GM18907 (cell line): ENCODE measurements around the gene CD69.
"Not testable (repeated sequence)": the region's sequence is repeated elsewhere in the genome, so short reads cannot be mapped to it uniquely, and the experiment has no call there.

ENCODE experiments used
- ATAC-seq: cut with Tn5 transposase; IDR thresholded peaks from one replicate; pipeline ENCODE4 v1.9.1; 2021; ENCODE audit warnings: mild to moderate bottlenecking, moderate library complexity; ENCODE audit not compliant: unreplicated experiment

The CD69 gene

GRCh38 chr12:9751204-9752144 lies 9.2 kb downstream of the CD69 start:
- no peak for ATAC-seq

- ATAC-seq: peak; percentile 53
Measured at GRCh38 chr12:9750276-9751203, 10.2 kb downstream of the CD69 start.

GRCh38 chr12:9749640-9750039 lies 11.1 kb downstream of the CD69 start:
- ATAC-seq: no peak

- ATAC-seq: no peak
Measured at GRCh38 chr12:9745199-9745598, 15.5 kb downstream of the CD69 start.

GRCh38 chr12:9742661-9743060 lies 18.0 kb downstream of the CD69 start:
- ATAC-seq: peak; percentile 35

- peak; percentile 64 for ATAC-seq
Measured at GRCh38 chr12:9741726-9742125, 19.0 kb downstream of the CD69 start.

GRCh38 chr12:9740106-9740750 lies 20.5 kb downstream of the CD69 start:
- no peak for ATAC-seq

GRCh38 chr12:9739404-9740105 lies 21.1 kb downstream of the CD69 start:
- not testable (repeated sequence) for ATAC-seq

- ATAC-seq: not testable (repeated sequence)
Measured at GRCh38 chr12:9738905-9739304, 21.8 kb downstream of the CD69 start.

- ATAC-seq: peak; percentile 30
Measured at GRCh38 chr12:9736936-9737705, 23.6 kb downstream of the CD69 start.

- no peak for ATAC-seq
Measured at GRCh38 chr12:9735601-9736000, 25.1 kb downstream of the CD69 start.

- no peak for ATAC-seq
Measured at GRCh38 chr12:9732921-9733461, 27.7 kb downstream of the CD69 start, which contains the start of gene CLECL1. Gene CLECL1 (minus strand): TSS chr12:9733097.

GRCh38 chr12:9731797-9732196 lies 28.9 kb downstream of the CD69 start:
- peak; percentile 35 for ATAC-seq

GRCh38 chr12:9731393-9731792 lies 29.3 kb downstream of the CD69 start:
- no peak for ATAC-seq

- ATAC-seq: no peak
Measured at GRCh38 chr12:9730591-9730990, 30.1 kb downstream of the CD69 start.

- peak; percentile 26 for ATAC-seq
Measured at GRCh38 chr12:9730011-9730410, 30.7 kb downstream of the CD69 start.

- ATAC-seq: no peak
Measured at GRCh38 chr12:9729082-9729481, 31.6 kb downstream of the CD69 start.

- no peak for ATAC-seq
Measured at GRCh38 chr12:9727813-9728212, 32.9 kb downstream of the CD69 start.

GRCh38 chr12:9725213-9725870 lies 35.4 kb downstream of the CD69 start:
- ATAC-seq: no peak
